Caco-2 (cell line): ENCODE data around the gene CFAP298. TPM values are rescaled to one million over a fixed set of nuclear protein-coding genes. Genes with fewer than 3 reads are reported as not detected.
A peak's percentile ranks its signal among the peaks of the same experiment; 100 is the strongest.

Experiments used
- BruUV-seq: library from RNA; stranded (reverse); fragments of 400-500 nt; replicated peaks from 2 replicates; lab custom pipeline; 2021; lab: Mats Ljungman, UMichigan
- CTCF ChIA-PET: fragments of 300-600 bp; sonication (Branson Sonifier 250); formaldehyde crosslinking; loops from one replicate; lab custom pipeline; 2022; ENCODE audit warnings: antibody characterized with exemption; lab: Charles Lee
- POLR2A ChIA-PET: fragments of 300-600 bp; sonication (Branson Sonifier 250); formaldehyde crosslinking; loops from one replicate; lab custom pipeline; 2022; ENCODE audit warnings: antibody characterized with exemption; lab: Charles Lee
- DNase-seq, 2 experiments: peaks; one replicate each; pipeline versions ENCODE4 v3.0.0 to v3.0.0-alpha.2; 2020 to 2022
- H3K27me3 ChIP-seq: replicated peaks from 2 replicates; pipeline ENCODE4 v1.6.0; 2011; ENCODE audit warnings: low read length; ENCODE audit not compliant: control insufficient read depth, insufficient read depth
- H3K36me3 ChIP-seq: 2 replicates; pipeline ENCODE4 v1.5.1; 2011; ENCODE audit warnings: low read length; ENCODE audit not compliant: control insufficient read depth, insufficient read depth
- H3K4me1 ChIP-seq: fragments of 250-450 bp; sonication (Bioruptor Pico); 2 replicates; pipeline ENCODE4 v1.5.1; 2020; ENCODE audit warnings: mild to moderate bottlenecking
- H3K4me3 ChIP-seq: 2 replicates; pipeline ENCODE4 v1.5.1; 2011; ENCODE audit warnings: low read depth, mild to moderate bottlenecking, control low read depth, low read length
- H3K9me3 ChIP-seq: fragments of 250-450 bp; sonication (Bioruptor Pico); 2 replicates; pipeline ENCODE4 v1.5.1; 2020; ENCODE audit warnings: mild to moderate bottlenecking, moderate library complexity
- H3K27ac Mint-ChIP-seq: one replicate; pipeline ENCODE4 v1.8.0; 2022; ENCODE audit warnings: mixed read lengths; ENCODE audit not compliant: unreplicated experiment
- H3K27me3 Mint-ChIP-seq: one replicate; pipeline ENCODE4 v1.8.0; 2022; ENCODE audit warnings: mixed read lengths; ENCODE audit not compliant: insufficient read depth, unreplicated experiment
- H3K36me3 Mint-ChIP-seq: one replicate; pipeline ENCODE4 v1.8.0; 2022; ENCODE audit warnings: mild to moderate bottlenecking, mixed read lengths; ENCODE audit not compliant: insufficient read depth, unreplicated experiment
- H3K4me1 Mint-ChIP-seq: one replicate; pipeline ENCODE4 v1.8.0; 2022; ENCODE audit warnings: low read depth, mixed read lengths; ENCODE audit not compliant: unreplicated experiment
- H3K4me3 Mint-ChIP-seq: one replicate; pipeline ENCODE4 v1.8.0; 2022; ENCODE audit warnings: mild to moderate bottlenecking, moderate library complexity, mixed read lengths; ENCODE audit not compliant: unreplicated experiment
- H3K9me3 Mint-ChIP-seq: one replicate; pipeline ENCODE4 v1.8.0; 2022; ENCODE audit warnings: mixed read lengths; ENCODE audit not compliant: unreplicated experiment
- intact Hi-C: fragments of 100-400 bp; cut with micrococcal nuclease; formaldehyde crosslinking; loops from one replicate; pipeline ENCODE4 v1.10.0; 2022; ENCODE audit not compliant: unreplicated experiment
- total RNA-seq: library from RNA; stranded (reverse); gene quantifications from 2 replicates; pipeline ENCODE4 v1.2.3, GENCODE V29; 2022
- TF ChIP-seq, protein P1 (sequence below), 2 experiments: fragments of 200-600 bp in 1 of 2; IDR thresholded peaks; 1 replicate in 1 of 2; 2 replicates in 1 of 2; pipeline versions ENCODE4 v1.5.1 to v1.8.0; 2011 to 2022; ENCODE audit warnings: antibody characterized with exemption in 1 of 2, control low read depth in 1 of 2, inconsistent platforms in 1 of 2, low read depth in 1 of 2, low read length in 1 of 2, mild to moderate bottlenecking in 1 of 2, moderate library complexity in 1 of 2; ENCODE audit not compliant: insufficient read depth in 1 of 2, severe bottlenecking in 1 of 2, unreplicated experiment in 1 of 2

The CFAP298 gene
- total RNA-seq, 1 experiment from 2014 or later = 54.5 TPM

DNA sequence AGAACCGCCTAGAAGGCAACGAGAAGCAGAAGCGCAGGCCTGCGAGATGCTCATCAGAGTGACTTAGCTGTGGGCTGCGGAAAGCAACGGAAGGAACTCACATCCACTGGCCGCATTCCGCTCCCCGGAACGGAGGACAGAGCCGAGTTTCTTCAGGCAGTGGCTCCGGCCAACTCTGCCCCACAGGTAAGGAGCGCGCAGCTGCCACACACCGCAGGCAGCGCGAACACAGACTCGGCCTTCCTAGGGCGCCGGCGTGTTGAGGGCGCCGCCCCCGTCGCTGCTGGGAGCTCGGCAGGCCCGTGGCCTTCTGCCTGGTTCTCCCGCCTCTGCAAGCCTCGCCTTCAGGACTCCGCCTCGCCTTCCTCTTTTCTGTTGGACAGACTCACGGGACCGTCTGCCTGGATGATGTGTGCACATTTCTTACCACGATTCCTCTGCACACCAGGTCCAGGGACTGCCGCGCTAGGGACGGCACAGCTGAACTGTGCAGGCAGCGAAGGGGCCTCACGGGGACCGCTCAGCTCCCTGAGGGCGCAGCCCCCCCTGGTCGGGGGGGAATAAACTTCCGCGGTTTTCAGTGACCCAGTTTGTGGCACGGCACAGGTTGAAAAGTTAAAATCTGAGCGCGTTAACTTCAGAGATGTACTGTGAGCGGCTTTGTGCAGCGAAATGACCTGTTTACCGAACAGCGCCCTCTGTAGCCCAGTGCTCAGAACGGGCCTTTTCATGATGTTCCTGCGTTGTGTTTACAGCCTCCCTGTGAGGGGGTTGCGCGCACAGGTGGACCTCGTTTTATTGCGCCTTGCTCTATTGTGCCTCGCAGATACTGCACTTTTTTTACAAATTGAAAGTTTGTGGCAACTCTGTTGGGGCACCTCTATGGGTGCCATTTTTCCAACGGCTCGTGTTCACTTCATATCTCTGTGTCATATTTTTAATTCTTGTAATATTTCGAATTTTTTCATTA, 42.6 kb downstream of the CFAP298 start:
- ChIA-PET POLR2A (no interaction called here), CTCF (interaction anchor here (0.9 to 1.1 kb wide), 4 partner anchors 17 to 166 kb away, joined by 4 to 9 read pairs (median 8); no protein-coding TSS in a partner anchor)
- H3K36me3 ChIP-seq = no peaks in the 10 kb centered on the region
- Mint-ChIP-seq H3K9me3 (no peaks in the 10 kb centered on the region), H3K4me1 (no peaks in the 10 kb centered on the region), H3K27me3 (no peaks in the 10 kb centered on the region), H3K4me3 (peak overlapping the region; percentile 92), H3K27ac (no peak overlapping the region), H3K36me3 (no peaks in the 10 kb centered on the region)
- no peaks in the 10 kb centered on the region for H3K27me3 ChIP-seq
- peak; percentile 77 to 81 for DNase-seq
- BruUV-seq = no TSS peak
- H3K9me3 ChIP-seq = no peaks in the 10 kb centered on the region
- H3K4me3 ChIP-seq = peak overlapping the region; percentile 51
- peaks cover 5% of the 10 kb centered on the region; the same call in 1 of the 2 replicates for H3K4me1 ChIP-seq
- TF ChIP-seq, protein P1, sequence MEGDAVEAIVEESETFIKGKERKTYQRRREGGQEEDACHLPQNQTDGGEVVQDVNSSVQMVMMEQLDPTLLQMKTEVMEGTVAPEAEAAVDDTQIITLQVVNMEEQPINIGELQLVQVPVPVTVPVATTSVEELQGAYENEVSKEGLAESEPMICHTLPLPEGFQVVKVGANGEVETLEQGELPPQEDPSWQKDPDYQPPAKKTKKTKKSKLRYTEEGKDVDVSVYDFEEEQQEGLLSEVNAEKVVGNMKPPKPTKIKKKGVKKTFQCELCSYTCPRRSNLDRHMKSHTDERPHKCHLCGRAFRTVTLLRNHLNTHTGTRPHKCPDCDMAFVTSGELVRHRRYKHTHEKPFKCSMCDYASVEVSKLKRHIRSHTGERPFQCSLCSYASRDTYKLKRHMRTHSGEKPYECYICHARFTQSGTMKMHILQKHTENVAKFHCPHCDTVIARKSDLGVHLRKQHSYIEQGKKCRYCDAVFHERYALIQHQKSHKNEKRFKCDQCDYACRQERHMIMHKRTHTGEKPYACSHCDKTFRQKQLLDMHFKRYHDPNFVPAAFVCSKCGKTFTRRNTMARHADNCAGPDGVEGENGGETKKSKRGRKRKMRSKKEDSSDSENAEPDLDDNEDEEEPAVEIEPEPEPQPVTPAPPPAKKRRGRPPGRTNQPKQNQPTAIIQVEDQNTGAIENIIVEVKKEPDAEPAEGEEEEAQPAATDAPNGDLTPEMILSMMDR (IDR thresholded peaks at IDR 0.05; ENCODE audit: insufficient read depth in 1 of 2, low read depth in 1 of 2, low read length in 1 of 2, severe bottlenecking in 1 of 2, unreplicated experiment in 1 of 2) = peak; percentile 76 to 79
- intact Hi-C loops = loop anchor here (2.0 to 10.0 kb wide), 2 partner anchors 23 to 165 kb away; no protein-coding TSS in a partner anchor

DNA sequence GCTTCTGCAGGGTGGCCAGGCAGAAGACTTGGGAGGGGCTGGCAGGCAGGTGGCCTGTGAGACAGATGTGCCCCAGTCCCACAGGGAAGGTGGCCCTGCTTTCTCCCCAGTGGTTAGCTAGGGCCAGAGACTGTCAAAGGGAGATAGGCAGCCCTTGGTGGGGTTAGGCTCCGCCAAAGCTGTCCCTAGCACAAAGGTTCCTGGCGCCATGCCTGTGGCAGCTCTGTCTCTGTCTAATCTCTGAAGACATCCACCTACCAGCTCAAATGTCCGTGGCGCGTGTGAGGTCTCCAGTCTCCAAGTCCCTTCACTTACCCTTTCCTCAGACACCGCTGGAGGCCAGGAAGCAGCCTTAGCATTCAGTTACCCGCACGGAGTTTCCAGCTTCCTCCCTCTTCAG, 44.6 kb downstream of the CFAP298 start:
- ChIA-PET CTCF (no interaction called here), POLR2A (no interaction called here)
- Mint-ChIP-seq H3K27ac (no peak overlapping the region), H3K4me1 (no peaks in the 10 kb centered on the region), H3K27me3 (no peaks in the 10 kb centered on the region), H3K36me3 (no peaks in the 10 kb centered on the region), H3K9me3 (no peaks in the 10 kb centered on the region), H3K4me3 (no peak overlapping the region)
- H3K27me3 ChIP-seq = no peaks in the 10 kb centered on the region
- intact Hi-C loops = loop anchor here (2.0 to 10.0 kb wide), 2 partner anchors 25 to 163 kb away; no protein-coding TSS in a partner anchor
- no peak overlapping the region for H3K4me3 ChIP-seq
- DNase-seq = no peak
- no peaks in the 10 kb centered on the region for H3K9me3 ChIP-seq
- no TSS peak for BruUV-seq
- peaks cover 5% of the 10 kb centered on the region; the same call in 1 of the 2 replicates for H3K4me1 ChIP-seq
- TF ChIP-seq, protein P1 (IDR thresholded peaks at IDR 0.05; ENCODE audit: insufficient read depth in 1 of 2, low read depth in 1 of 2, low read length in 1 of 2, severe bottlenecking in 1 of 2, unreplicated experiment in 1 of 2) = no peak
- no peaks in the 10 kb centered on the region for H3K36me3 ChIP-seq

DNA sequence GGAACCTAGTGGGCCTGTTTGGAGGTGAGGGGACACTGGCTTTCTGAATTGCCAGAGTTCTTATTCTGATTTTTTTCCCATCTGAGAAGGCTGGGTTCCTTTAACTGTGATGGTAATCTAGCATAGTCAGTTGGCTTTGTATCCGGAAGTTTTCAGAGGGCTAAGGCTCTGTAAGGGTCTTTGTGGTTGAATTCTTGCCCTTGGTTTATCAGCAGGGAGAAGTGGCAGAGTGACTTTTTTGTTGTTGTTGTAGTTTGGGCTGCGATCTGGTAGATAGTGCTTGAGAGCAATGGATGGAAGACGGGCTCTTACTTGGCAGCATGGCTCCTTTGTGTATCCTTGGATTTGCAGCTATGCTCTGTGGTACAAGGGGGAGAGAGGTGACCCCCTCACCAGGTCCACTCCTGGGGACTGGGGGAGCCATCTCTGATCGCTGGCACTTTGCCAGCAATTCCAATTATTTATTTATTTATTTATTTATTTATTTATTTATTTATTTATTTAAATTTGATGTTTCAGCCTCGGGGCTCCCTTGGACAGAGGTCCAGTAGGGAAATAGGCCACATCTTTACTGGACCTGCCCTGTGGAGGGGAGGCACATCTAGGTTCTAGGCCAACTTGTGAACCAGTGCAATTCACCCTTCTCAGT, 45.3 kb downstream of the CFAP298 start:
- H3K27me3 ChIP-seq = no peaks in the 10 kb centered on the region
- TF ChIP-seq, protein P1 (IDR thresholded peaks at IDR 0.05; ENCODE audit: insufficient read depth in 1 of 2, low read depth in 1 of 2, low read length in 1 of 2, severe bottlenecking in 1 of 2, unreplicated experiment in 1 of 2) = no peak
- Mint-ChIP-seq H3K27ac (no peak overlapping the region), H3K4me1 (no peaks in the 10 kb centered on the region), H3K4me3 (no peak overlapping the region), H3K9me3 (no peaks in the 10 kb centered on the region), H3K27me3 (no peaks in the 10 kb centered on the region), H3K36me3 (no peaks in the 10 kb centered on the region)
- H3K4me3 ChIP-seq = no peak overlapping the region
- H3K4me1 ChIP-seq = peaks cover 5% of the 10 kb centered on the region; the same call in 1 of the 2 replicates
- ChIA-PET CTCF (no interaction called here), POLR2A (no interaction called here)
- H3K36me3 ChIP-seq = no peaks in the 10 kb centered on the region
- H3K9me3 ChIP-seq = no peaks in the 10 kb centered on the region
- no peak for DNase-seq
- intact Hi-C loops = loop anchor here (10.0 kb wide), 1 partner anchor 162 kb away; no protein-coding TSS in a partner anchor
- BruUV-seq = no TSS peak
